Measurements from ENCODE around the gene HKDC1. TPM values are rescaled to one million over a fixed set of nuclear protein-coding genes. Genes with fewer than 3 reads are reported as not detected.

The HKDC1 gene
- total and polyA plus RNA-seq, 5 donors from 2014 or later = 2.2 to 11.1 (median 4.4) TPM

DNA sequence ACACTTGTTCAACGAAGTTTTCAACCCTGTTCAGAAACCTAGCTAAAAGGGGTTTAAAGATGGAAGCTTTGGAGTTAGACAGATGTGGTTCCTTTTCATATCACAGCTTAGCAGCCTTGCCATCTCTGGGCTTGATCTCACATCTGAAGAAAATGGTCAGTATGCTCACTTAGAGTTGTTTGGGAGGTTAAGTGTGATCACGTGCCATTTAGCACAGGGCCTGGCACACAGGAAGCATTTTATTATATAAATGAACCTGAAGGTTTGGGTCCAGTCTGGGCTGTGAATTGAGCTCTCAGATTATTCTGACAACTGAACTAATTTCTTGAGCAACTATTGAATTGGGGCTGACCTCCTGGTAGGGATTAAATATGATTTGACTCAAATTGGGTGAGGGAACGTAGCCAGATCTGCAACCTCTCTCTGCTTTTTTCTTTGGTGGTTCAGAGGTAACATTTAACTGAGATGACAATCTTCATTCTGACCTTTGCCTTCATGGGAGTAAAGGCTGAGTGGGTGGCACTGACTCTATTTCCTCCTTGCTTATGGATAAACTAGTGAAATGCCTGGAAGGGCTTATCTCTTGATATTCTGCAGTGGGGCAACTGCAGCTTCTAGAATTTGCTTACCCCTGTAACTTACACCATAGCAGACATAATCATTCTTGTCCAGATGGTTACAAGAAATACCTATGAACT lies 10.2 kb upstream of the HKDC1 start:
- Mint-ChIP-seq H3K9me3 (peaks cover 0 to 8% (median 1%) of the 10 kb centered on the region in 7 donors), H3K27me3 (no peaks in the 10 kb centered on the region), H3K27ac (peak overlapping the region in 2 of 3 donors; percentile 1 to 21), H3K36me3 (peaks cover 28% of the 10 kb centered on the region), H3K4me3 (no peak overlapping the region), H3K4me1 (peaks cover 2 to 8% (median 5%) of the 10 kb centered on the region in 4 donors)
- no peak for DNase-seq
- ATAC-seq (ENCODE audit: low read depth in 2 of 2) = no peak
- H3K27ac ChIP-seq (ENCODE audit: insufficient read depth, low read length, poor library complexity, severe bottlenecking) = no peak overlapping the region
- H3K4me3 ChIP-seq (ENCODE audit: low read depth, low read length) = no peak overlapping the region
- H3K9me3 ChIP-seq (ENCODE audit: control insufficient read depth in 2 of 2, low read length in 2 of 2) = no peaks in the 10 kb centered on the region
- peaks cover 7% of the 10 kb centered on the region for H3K4me1 ChIP-seq (ENCODE audit: control insufficient read depth, insufficient read depth, low read length, poor library complexity, severe bottlenecking)
- H3K27me3 ChIP-seq (ENCODE audit: control insufficient read depth, insufficient read depth, low read length) = no peaks in the 10 kb centered on the region
- H3K36me3 ChIP-seq (ENCODE audit: control insufficient read depth, insufficient read depth, low read length) = peaks cover 40% of the 10 kb centered on the region

DNA sequence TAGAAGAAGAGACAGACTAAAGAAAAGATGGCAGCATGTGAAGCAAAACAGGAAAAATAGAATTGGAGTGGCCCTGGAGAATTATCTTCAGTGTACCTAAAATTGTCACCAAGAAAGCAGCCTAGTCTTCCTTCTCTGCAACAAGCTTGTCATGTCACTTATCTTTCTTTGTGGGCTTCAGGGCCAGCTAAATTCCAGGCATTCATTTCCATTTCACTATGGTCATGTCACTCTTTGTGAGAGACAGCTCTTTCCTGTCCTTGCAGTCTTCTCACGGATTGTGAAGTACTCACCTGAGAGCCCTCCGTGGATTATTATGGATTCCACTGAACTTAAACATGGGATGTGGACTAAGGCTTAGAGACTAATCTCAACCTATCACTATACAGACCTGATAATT lies 9.0 kb upstream of the HKDC1 start:
- peaks cover 0 to 8% (median 1%) of the 10 kb centered on the region in 7 donors for H3K9me3 Mint-ChIP-seq
- peaks cover under 1% of the 10 kb centered on the region for H3K27me3 ChIP-seq (ENCODE audit: control insufficient read depth, insufficient read depth, low read length)
- H3K4me3 Mint-ChIP-seq = no peak overlapping the region
- H3K9me3 ChIP-seq (ENCODE audit: control insufficient read depth in 2 of 2, low read length in 2 of 2) = no peaks in the 10 kb centered on the region
- peaks cover 24% of the 10 kb centered on the region for H3K36me3 Mint-ChIP-seq
- H3K4me3 ChIP-seq (ENCODE audit: low read depth, low read length) = no peak overlapping the region
- ATAC-seq (ENCODE audit: low read depth in 2 of 2) (no peak), DNase-seq (no peak)
- H3K4me1 Mint-ChIP-seq = peaks cover 7 to 14% (median 11%) of the 10 kb centered on the region in 4 donors
- H3K27ac Mint-ChIP-seq = peak overlapping the region in 1 of 3 donors; percentile 53
- no peaks in the 10 kb centered on the region for H3K4me1 ChIP-seq (ENCODE audit: control insufficient read depth, insufficient read depth, low read length, poor library complexity, severe bottlenecking)
- H3K36me3 ChIP-seq (ENCODE audit: control insufficient read depth, insufficient read depth, low read length) = peaks cover 31% of the 10 kb centered on the region
- H3K27ac ChIP-seq (ENCODE audit: insufficient read depth, low read length, poor library complexity, severe bottlenecking) = no peak overlapping the region
- no peaks in the 10 kb centered on the region for H3K27me3 Mint-ChIP-seq

DNA sequence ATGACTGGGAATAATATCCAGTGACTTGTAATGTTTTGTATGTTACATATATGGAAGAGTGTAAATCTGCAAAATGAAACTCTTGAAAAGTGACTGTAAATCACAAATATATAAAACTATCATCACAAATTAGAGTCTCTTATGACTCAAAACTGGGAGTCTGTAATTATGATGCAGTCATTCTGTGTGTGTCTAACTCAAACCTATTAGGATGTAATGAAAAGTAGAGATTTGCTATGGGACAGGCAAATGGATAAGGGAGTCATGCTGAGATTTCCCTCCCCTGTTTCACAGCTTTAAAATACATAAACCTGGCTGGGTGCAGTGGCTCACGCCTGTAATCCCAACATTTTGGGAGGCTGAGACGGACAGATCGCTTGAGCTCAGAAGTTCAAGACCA lies 8.6 kb upstream of the HKDC1 start:
- Mint-ChIP-seq H3K36me3 (peaks cover 20% of the 10 kb centered on the region), H3K4me1 (peaks cover 5 to 14% (median 10%) of the 10 kb centered on the region in 4 donors), H3K9me3 (peaks cover 0 to 8% (median 1%) of the 10 kb centered on the region in 7 donors), H3K27me3 (no peaks in the 10 kb centered on the region), H3K4me3 (no peak overlapping the region), H3K27ac (no peak overlapping the region)
- ATAC-seq (ENCODE audit: low read depth in 2 of 2) (no peak), DNase-seq (no peak)
- Histone ChIP-seq H3K9me3 (ENCODE audit: control insufficient read depth in 2 of 2, low read length in 2 of 2) (no peaks in the 10 kb centered on the region), H3K4me1 (ENCODE audit: control insufficient read depth, insufficient read depth, low read length, poor library complexity, severe bottlenecking) (no peaks in the 10 kb centered on the region), H3K27me3 (ENCODE audit: control insufficient read depth, insufficient read depth, low read length) (peaks cover 2% of the 10 kb centered on the region), H3K36me3 (ENCODE audit: control insufficient read depth, insufficient read depth, low read length) (peaks cover 28% of the 10 kb centered on the region), H3K4me3 (ENCODE audit: low read depth, low read length) (no peak overlapping the region), H3K27ac (ENCODE audit: insufficient read depth, low read length, poor library complexity, severe bottlenecking) (no peak overlapping the region)

DNA sequence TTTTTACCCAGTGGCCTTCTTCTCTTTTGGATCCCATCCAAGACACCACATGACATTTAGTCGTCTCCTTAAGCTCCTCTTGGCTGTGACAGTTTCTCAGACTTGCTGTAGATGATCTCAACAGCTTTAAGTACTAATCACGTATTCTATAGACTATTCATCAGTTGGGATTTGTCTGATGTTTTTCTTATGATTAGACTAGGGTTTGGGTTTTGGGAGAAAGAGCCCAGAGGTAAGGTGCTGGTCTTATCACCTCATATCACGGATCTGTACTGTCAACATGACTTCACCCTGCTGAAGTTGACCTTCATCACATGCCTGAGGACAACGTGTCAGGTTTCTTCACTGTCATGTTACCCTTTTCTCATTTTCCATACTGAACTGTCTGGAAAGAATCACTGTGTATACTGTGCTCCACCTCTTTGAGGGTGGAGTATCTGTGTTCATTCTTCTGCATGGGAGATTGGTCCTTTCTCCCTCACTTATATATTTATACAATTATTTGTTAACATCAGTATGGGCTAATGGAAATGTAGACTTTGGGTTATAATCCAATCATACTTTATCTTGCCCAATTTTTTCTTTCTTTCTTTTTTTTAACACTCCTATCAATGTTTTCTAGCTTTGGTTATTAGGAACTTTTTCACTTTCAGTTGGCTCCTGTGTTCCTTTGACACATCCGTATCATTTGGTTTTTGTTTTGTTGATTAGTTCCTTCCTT lies 6.4 kb upstream of the HKDC1 start:
- peaks cover 9% of the 10 kb centered on the region for H3K36me3 ChIP-seq (ENCODE audit: control insufficient read depth, insufficient read depth, low read length)
- Mint-ChIP-seq H3K36me3 (peaks cover 4% of the 10 kb centered on the region), H3K9me3 (peaks cover 0 to 8% (median 1%) of the 10 kb centered on the region in 7 donors), H3K27ac (no peak overlapping the region), H3K4me1 (peaks cover 5 to 19% (median 11%) of the 10 kb centered on the region in 4 donors), H3K27me3 (no peaks in the 10 kb centered on the region), H3K4me3 (no peak overlapping the region)
- ATAC-seq (ENCODE audit: low read depth in 2 of 2) (no peak), DNase-seq (no peak)
- H3K27ac ChIP-seq (ENCODE audit: insufficient read depth, low read length, poor library complexity, severe bottlenecking) = no peak overlapping the region
- no peak overlapping the region for H3K4me3 ChIP-seq (ENCODE audit: low read depth, low read length)
- no peaks in the 10 kb centered on the region for H3K4me1 ChIP-seq (ENCODE audit: control insufficient read depth, insufficient read depth, low read length, poor library complexity, severe bottlenecking)
- no peaks in the 10 kb centered on the region for H3K9me3 ChIP-seq (ENCODE audit: control insufficient read depth in 2 of 2, low read length in 2 of 2)
- peaks cover 2% of the 10 kb centered on the region for H3K27me3 ChIP-seq (ENCODE audit: control insufficient read depth, insufficient read depth, low read length)

DNA sequence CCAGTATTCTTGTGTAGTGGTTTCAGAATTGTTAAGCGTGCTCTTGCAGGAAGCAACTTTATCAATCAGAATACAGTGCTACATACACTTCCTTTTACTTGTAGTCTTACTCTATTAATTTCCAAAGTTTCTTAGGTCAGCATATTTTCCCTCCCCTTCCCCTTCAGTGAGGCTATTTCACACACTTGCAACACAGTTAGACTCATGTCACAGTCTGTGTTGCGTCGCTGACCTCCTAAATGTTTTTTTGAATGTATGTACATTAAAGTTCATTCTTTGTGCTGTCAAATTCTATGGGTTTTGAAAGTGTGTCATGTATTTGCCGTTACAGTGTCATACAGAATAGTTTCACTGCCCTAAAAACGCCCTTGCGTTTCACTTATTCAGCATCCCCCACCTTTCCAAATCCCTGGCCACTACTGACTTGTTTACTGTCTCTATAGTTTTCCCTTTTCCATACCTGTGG lies 5.4 kb upstream of the HKDC1 start:
- ATAC-seq (ENCODE audit: low read depth in 2 of 2) (no peak), DNase-seq (no peak)
- Histone ChIP-seq H3K27ac (ENCODE audit: insufficient read depth, low read length, poor library complexity, severe bottlenecking) (no peak overlapping the region), H3K36me3 (ENCODE audit: control insufficient read depth, insufficient read depth, low read length) (no peaks in the 10 kb centered on the region), H3K4me1 (ENCODE audit: control insufficient read depth, insufficient read depth, low read length, poor library complexity, severe bottlenecking) (no peaks in the 10 kb centered on the region), H3K9me3 (ENCODE audit: control insufficient read depth in 2 of 2, low read length in 2 of 2) (no peaks in the 10 kb centered on the region), H3K4me3 (ENCODE audit: low read depth, low read length) (no peak overlapping the region), H3K27me3 (ENCODE audit: control insufficient read depth, insufficient read depth, low read length) (peaks cover 2% of the 10 kb centered on the region)
- Mint-ChIP-seq H3K9me3 (peaks cover 0 to 8% (median 1%) of the 10 kb centered on the region in 7 donors), H3K36me3 (no peaks in the 10 kb centered on the region), H3K27me3 (no peaks in the 10 kb centered on the region), H3K4me1 (peaks cover 5 to 22% (median 11%) of the 10 kb centered on the region in 4 donors), H3K27ac (no peak overlapping the region), H3K4me3 (no peak overlapping the region)

DNA sequence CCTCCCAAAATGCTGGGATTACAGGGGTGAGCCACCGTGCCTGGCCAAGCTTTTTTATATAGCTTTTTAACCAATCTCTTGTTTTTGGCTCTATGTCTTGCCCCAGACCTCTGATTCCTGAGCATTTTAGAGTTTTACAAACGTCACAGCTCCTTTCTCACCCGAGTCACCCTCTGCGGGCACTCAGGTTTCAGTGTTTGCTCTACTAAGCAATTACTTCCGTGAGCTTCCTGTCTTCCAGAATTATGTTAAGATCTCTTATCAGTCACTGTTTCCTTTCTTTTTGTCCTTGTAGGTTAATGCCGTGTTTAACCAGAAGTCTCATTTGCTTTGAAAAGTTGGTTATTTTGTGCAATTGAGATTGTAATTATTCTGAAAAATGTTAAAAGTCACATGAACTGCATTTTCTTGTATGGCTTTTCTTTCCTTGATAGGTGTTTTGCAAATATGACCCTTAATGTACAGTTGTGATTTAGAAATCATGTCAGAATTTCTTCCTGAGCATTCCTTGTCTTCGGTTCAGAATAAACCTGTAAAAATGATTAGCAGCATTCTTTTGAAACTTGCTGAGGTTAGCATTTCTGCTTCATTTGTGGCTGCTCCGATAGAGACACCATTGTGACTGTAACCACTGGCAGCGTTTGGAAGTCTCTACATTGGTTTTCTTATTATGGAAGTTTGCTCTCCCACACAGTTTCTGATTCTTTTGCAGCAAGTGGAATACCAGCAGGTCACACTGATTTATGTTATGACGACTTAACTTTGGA lies 4.5 kb upstream of the HKDC1 start:
- Mint-ChIP-seq H3K4me3 (peak overlapping the region in 1 of 4 donors; percentile 56), H3K4me1 (peaks cover 5 to 23% (median 12%) of the 10 kb centered on the region in 4 donors), H3K27me3 (no peaks in the 10 kb centered on the region), H3K9me3 (peaks cover 0 to 8% (median 1%) of the 10 kb centered on the region in 7 donors), H3K36me3 (no peaks in the 10 kb centered on the region), H3K27ac (no peak overlapping the region)
- Histone ChIP-seq H3K27ac (ENCODE audit: insufficient read depth, low read length, poor library complexity, severe bottlenecking) (no peak overlapping the region), H3K36me3 (ENCODE audit: control insufficient read depth, insufficient read depth, low read length) (no peaks in the 10 kb centered on the region), H3K9me3 (ENCODE audit: control insufficient read depth in 2 of 2, low read length in 2 of 2) (no peaks in the 10 kb centered on the region), H3K4me3 (ENCODE audit: low read depth, low read length) (peak overlapping the region; percentile 30), H3K4me1 (ENCODE audit: control insufficient read depth, insufficient read depth, low read length, poor library complexity, severe bottlenecking) (no peaks in the 10 kb centered on the region), H3K27me3 (ENCODE audit: control insufficient read depth, insufficient read depth, low read length) (peaks cover 2% of the 10 kb centered on the region)
- no peak for ATAC-seq (ENCODE audit: low read depth in 2 of 2)
- DNase-seq = peak in 1 of 3 donors; percentile 30

DNA sequence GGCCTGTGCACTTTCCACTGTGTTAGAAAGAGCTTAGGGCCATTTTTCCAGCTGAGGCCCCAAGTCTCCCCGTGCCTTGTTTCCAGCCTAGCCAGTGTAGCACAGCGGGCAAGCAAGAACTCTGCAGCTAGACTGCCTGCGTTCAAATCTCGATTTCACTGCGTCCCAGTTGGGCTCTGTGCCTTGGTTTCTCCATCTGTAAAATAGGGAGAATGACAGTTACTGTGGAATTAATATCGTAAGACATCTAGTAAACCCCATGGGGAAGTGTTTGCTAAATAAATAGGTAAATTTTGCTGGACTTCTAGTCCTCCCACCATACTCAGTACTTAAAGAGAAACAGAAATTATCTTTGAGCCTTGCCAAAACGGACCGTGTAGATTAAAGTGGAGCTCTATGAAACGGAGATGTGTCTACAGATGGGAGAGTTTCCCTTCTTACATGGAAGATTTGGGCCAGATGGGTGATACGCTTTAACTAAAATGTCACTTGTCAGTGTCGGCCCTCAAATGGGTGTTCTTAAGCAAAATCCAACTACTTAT lies 3.5 kb upstream of the HKDC1 start:
- Mint-ChIP-seq H3K27me3 (no peaks in the 10 kb centered on the region), H3K36me3 (no peaks in the 10 kb centered on the region), H3K27ac (no peak overlapping the region)

More for the DNA sequence above, 3.5 kb upstream of the HKDC1 start:
- peaks cover 5 to 23% (median 13%) of the 10 kb centered on the region in 4 donors for H3K4me1 Mint-ChIP-seq
- H3K4me3 ChIP-seq (ENCODE audit: low read depth, low read length) = no peak overlapping the region
- no peak overlapping the region for H3K27ac ChIP-seq (ENCODE audit: insufficient read depth, low read length, poor library complexity, severe bottlenecking)
- no peaks in the 10 kb centered on the region for H3K36me3 ChIP-seq (ENCODE audit: control insufficient read depth, insufficient read depth, low read length)
- no peak overlapping the region for H3K4me3 Mint-ChIP-seq
- ATAC-seq (ENCODE audit: low read depth in 2 of 2) = no peak
- DNase-seq = no peak
- peaks cover under 1% of the 10 kb centered on the region for H3K4me1 ChIP-seq (ENCODE audit: control insufficient read depth, insufficient read depth, low read length, poor library complexity, severe bottlenecking)
- H3K9me3 Mint-ChIP-seq = peaks cover 0 to 8% (median 1%) of the 10 kb centered on the region in 7 donors
- no peaks in the 10 kb centered on the region for H3K9me3 ChIP-seq (ENCODE audit: control insufficient read depth in 2 of 2, low read length in 2 of 2)
- peaks cover 2% of the 10 kb centered on the region for H3K27me3 ChIP-seq (ENCODE audit: control insufficient read depth, insufficient read depth, low read length)

All from CD4-positive, CD25-positive, alpha-beta regulatory T cell (primary cell).